HG03135 (cell line): Measurements from ENCODE around the gene DDR2.
"Not testable (repeated sequence)": the region's sequence is repeated elsewhere in the genome, so short reads cannot be mapped to it uniquely, and the experiment has no call there.

Experiments
- ATAC-seq: cut with Tn5 transposase; IDR thresholded peaks from one replicate; pipeline ENCODE4 v1.9.1; 2021; ENCODE audit warnings: mild to moderate bottlenecking, moderate library complexity; ENCODE audit not compliant: unreplicated experiment

DDR2 gene

DNA sequence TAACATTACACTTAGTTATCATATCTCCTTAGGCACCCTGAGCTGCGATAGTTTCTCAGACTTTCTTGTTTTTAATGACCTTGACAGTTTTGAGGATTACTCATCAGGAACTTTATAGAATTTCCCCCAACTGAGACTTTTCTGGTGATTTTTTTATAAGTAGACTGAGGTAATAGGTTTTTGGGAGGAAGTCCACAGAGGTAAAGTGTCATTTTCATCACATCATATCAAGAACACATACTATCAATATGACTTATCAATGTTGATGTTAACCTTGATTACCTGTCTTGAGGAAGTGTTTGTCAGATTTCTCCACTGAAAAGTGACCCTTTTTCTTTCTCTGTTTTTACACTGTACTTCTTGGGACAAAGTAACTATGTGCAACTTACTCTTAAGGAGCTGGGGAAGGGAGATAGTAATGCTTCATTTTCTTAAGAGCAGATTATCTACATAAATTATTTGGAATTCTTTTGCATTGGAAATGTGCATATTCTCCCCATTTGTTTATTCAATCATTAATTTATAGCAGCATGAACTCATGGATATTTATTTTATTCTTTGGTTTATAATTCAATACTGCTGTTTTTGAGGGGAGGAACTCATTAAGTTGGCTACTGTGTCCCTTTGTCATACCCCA, 85.4 kb downstream of the DDR2 start:
- no peak for ATAC-seq

DNA sequence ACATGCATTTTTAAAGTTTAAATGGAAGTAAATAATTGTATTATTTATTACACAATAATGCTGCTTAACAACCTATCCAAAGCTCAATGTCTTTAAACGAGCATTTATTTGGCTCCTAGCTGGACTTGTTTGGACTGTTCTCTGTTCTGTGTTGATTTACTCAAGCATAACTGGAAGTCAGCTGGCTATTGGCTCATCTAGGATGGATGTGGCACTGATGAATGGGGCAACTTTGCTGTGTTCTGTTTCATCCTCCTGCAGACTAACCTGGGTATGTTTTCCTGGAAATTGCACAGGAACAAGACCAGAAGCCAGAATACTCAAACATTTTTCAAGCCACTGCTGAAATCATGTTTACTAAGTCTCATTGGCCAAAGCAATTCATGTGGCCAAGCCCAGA, 87.4 kb downstream of the DDR2 start:
- no peak for ATAC-seq

DNA sequence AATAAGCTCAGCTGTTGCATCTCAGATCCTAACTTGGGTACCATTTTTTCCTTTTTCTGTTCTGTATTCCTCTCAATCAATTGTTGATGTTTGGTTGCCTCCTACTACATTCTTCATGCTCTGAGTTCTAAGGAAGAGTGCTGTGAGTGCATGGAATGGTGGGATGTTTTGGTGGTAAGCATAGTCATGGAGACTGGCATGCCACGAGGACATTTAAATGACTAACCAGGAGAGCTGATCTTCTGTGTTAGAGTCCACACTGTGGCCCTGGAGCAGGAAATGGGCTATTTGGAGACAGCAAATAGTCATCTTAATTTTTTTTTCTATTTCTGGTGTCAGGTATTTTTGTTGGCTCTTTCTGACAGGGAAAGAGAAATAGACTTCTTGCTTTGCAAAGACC, 88.7 kb downstream of the DDR2 start:
- no peak for ATAC-seq

DNA sequence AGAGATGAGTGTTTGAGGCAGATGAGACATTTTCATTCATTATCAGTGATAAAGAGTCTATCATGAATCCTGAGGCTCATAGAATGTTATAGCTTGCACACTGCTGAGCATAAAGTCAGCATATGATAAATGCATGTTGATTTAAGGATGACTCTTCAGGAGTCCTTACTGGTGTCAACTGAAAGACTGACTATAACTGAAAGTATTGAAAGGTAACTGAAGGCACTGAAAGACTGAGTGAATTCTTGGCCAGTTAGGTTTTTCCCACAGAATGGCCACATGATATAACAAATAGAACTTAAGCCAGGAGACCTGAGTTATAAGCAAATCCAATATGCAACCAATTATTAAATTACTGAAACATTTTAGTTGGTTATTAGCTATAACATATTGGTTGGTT, 89.2 kb downstream of the DDR2 start:
- ATAC-seq: no peak

DNA sequence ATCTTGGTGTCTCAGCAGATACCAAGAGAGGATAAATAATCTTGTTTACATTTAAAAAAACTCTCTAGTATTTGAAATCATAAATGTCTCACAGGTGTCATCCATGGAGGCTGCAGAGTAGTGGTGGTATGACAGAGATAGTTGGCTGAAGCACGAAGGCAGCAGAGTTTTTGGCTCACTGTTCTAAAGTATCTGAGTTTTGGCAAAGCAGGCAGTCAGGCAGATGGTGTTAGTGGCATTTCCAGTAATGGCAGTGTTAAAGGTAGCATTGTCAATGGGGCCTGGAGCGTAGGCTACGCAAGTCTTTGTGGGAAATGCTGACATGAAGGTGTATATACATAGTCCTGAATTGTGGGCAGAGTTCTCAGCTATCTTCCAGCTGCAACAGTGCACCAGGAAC, 89.8 kb downstream of the DDR2 start:
- ATAC-seq: no peak

DNA sequence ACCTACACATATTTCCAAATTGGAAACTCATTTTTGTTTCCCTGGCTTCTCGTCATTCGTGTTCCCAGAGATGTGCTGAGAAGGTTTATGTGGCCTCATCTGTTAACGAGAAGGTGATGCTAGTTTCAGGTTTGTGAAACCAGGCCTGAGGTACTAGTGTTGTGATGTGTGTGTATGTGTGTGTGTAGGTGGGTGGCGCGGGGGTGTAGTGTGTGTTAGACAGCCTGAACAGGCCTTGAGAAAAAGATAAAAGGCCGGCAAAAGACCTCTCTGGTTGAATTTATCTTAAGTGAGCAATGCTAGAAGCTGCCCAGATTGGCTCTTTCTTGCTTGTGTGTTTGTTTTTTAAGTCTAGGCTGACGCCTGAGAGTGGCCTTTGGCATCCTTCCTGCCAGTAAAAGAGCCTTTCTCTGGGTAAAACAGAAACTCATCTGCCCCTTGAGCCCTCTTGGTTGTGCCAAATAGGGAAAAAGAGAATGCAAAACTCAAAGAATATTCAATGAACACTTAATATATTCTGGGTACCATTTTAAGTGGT, 92.4 kb downstream of the DDR2 start:
- no peak for ATAC-seq

DNA sequence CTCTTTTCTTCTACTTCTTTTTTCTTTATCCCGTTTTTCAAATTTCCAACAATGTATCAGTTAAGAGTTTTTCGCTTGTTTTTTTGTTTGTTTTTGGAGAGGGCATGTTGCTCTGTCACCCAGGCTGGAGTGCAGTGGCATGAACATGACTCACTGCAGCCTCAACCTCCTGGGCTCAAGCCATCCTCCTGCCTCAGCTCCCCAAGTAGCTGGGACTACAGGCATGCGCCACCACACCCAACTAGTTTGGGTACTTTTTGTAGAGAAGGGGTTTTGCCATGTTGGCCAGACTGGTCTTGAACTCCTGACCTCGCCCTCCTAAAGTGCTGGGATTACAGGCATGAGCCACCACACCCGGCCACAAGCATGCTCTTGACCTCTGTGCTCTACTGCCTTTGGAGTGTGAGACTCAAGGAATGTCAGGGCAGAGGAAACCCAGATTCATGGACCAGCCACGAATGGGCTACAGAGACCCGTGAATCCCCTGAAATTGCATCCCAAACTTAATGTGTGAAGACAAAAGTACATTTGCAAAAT, 93.1 kb downstream of the DDR2 start:
- ATAC-seq: no peak

DNA sequence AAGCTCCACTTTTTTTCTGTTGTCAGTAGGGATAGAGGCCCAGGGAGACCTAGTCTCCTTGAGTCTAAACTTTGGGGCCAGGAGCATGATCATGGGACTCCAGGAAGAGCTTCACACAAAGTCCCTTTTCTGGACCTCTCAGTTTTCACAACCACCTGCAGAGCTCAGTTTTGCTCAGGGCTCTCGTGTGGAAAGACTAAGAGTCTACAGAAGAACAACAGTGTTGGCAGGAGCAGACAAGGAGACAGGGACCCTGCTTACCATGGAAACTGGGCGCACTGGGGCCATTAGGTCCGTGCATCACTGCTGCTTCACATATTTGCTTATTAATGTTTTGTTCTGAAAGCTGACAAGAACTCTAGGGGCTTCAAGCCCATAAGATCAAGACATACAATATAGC, 94.3 kb downstream of the DDR2 start:
- ATAC-seq: no peak

DNA sequence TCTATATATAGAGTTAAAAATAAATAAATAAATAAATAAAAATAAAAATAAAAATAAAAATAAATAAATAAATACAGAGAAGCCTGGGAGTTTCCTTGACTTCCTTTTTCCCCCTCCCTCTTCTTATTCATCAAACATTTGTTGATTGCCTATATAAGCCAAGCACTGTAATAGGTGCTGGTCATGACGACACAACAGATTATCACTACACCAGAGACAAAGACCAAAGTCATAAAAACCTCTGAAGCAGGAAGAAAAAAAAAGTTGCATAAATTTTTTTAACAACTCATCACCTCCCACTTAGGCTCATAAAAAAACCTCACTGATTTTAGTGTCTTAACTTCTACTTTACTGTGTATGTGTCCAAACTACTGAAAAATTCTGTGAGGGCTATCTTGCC, 95.2 kb downstream of the DDR2 start:
- not testable (repeated sequence) for ATAC-seq

DNA sequence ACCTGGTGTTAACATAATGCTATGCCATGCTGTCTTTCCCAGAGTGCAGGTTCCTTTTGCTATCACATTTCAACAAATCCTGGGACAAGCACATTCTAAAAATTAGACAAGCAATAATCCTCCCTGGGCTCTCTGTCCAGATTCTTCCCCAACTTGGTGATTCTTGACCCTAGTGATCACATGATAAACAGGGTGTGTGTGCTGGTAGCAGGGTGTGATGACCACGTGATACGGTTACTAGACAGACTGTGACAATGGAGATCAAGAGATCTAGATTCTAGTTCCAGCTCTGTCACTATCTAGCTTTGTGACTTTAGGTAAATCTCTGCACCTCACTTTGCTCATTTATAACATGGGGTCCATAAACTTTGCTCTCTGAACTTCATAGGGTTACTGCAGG, 96.3 kb downstream of the DDR2 start:
- no peak for ATAC-seq

DNA sequence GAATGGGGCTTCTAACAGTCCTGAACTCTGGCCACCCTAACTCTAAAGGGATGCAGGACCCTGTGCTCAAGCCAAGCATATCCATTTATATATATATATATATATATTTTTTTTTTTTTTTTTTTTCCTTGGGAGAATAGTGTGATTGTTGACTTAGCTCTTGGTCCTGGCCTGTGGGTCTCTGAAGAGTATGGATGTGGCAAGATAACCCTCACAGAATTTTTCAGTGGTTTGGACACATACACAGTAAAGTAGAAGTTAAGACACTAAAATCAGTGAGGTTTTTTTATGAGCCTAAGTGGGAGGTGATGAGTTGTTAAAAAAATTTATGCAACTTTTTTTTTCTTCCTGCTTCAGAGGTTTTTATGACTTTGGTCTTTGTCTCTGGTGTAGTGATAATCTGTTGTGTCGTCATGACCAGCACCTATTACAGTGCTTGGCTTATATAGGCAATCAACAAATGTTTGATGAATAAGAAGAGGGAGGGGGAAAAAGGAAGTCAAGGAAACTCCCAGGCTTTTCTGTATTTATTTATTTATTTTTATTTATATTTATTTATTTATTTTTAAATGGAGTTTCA, 97.0 kb downstream of the DDR2 start:
- not testable (repeated sequence) for ATAC-seq

DNA sequence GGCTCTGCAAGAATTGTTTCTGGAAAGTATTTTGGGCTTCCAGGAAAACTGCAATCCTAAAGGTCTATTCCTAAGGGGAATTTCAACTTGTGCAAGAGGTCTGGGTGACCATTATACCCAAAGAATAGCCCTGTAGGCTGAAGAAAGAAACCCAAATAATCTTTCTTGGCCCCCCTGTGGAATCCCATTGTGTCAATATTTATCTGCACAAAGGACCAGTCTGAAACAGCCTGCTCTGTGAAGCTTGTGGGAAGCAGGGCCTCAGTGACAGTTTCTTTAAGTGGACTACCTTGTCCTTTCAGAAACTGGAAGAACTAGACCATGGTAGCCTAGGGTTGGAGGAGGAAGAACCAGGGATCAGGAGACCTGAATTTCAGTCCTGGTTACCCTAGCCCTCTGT, 99.8 kb downstream of the DDR2 start:
- ATAC-seq: no peak

DNA sequence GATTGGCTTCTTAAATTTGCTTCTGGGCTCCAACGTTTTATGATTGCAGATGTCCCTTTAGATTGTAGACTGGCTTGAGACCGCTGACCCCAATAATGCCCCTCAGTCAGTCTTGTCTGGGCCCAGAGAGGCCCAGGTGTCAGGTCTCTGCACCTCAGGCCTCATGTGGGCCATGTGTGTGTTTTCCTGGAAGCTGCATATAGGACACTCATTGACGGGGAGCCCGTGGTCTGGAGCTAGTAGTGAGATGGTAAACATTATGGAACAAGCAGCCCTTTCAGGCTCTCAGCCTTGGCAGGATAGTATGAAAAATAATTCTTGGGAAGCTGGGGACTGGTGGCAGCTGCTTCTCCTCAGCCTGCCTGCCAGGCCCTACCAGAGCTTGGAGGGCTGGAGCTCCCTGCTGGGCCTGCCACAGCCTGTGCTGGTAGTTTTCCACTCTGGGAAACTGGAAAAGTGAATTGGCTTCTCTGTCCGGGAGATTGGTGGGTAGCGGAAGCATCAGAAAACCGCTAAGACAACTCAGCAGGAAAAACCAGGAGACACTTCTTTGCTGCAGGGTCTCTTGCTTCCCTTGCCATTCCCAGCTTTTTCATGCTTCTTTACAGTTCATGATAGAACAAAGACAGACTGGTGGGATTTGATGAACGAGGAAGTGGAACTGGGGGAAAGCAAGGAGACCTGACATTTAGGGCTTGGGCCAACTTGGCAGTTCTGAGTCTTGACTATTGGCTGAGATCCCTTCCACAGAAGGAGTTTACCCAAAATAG, 100.5 kb downstream of the DDR2 start:
- ATAC-seq: no peak

DNA sequence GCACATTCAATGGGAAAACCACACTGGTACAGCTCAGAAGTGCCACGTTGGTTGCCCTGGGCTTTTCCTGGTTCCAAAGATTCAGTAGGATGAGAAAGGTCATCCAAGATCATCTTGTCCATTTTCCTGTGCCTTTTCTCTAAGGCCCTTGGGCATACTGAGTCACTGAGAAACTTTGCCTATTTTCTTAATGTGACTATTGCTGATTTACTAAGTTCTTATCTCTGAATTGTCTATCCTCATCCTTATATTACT, 101.0 kb downstream of the DDR2 start:
- ATAC-seq: no peak

DNA sequence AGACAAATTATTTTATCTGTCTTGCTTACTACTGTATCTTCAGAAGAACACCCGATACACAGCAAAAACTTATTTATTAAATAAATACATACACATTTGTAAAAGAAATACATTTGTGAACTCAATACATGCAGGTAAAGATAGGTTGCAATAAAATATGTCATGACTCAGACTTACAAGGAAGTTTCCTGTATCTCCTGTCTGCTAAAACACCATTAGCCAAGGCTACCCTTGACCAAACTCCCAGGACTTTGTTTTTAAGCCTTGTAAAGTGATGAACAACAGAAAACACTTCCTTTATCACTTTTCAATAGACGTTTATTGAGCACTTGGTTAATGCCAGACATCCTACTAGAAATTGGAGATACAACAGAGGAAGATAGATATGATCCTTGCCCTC, 101.8 kb downstream of the DDR2 start:
- no peak for ATAC-seq

DNA sequence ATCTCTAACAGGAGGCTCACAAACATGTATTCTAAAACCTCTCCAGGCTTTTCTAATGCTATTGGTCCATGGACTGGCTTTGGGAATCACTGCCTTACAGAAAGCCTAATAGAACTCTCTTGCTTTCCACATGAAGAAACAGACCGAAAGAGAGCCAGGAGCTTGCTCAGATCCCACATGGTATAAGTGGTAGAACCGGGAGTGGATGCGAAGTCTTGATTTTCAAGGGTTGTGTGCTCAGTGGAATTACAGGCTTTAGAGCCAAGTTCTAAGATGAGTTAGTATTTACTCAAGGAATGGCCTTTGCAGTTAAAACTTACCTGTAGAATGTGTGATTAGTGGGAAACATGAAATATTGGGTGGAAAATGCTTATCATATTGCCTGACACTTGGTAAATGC, 103.9 kb downstream of the DDR2 start:
- ATAC-seq: no peak

DNA sequence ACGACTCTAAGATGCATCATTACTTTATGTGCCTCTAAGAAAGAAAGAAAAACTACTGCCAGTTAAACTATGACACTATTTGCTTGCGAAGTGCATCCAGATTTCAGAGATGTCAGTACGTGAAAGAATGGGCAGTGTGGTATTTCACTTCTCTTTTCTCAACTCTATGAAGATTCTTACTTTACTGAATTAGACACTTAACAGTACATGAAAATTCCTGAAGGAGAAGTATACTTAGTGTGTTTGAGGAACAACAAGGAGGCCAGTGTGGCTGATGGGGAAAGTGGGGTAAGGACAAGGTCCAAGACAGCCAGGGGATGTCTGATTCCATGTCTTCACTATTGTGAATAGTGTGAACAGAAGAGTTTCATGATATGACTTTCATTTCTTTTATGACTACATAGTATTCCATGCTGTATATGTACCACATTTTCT, 104.4 kb downstream of the DDR2 start:
- ATAC-seq: peak; percentile 69

DNA sequence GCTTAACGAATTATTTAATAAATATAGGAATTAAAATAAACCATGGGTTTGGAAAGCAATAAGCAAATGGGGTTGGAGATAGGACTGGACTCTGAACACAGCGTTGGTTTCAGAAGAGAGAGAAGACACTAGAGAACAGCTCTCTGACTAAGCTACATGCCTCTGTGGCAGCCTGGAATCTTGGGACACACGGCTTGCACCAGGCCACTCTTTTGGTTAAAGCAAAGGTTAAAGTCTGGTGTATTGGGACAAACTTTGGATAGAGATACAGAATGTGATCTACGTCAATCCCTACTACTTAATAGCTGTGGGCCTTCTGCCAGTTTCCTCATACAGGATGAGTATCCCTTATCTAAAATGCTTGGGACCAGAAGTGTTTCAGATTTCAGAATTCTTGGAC, 108.5 kb downstream of the DDR2 start:
- ATAC-seq: no peak

DNA sequence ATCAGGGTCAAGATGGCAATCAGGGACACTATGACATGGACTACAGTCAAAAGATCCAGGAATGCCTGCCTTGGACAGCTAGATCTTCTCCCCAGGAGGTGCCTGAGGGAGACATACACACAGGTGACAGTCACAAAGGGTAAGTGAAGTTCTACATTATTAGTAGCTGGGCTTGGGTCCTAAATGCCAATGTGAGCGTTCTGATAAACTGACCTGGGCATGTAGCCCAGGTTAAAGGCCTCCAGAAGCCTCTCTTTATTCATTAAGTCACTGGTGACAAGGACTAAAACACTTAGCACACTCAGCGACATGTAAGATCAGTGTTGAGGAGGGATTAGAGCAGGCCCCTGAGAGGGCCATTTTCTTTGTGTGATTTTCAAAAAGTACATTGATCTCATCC, 109.3 kb downstream of the DDR2 start:
- no peak for ATAC-seq

DNA sequence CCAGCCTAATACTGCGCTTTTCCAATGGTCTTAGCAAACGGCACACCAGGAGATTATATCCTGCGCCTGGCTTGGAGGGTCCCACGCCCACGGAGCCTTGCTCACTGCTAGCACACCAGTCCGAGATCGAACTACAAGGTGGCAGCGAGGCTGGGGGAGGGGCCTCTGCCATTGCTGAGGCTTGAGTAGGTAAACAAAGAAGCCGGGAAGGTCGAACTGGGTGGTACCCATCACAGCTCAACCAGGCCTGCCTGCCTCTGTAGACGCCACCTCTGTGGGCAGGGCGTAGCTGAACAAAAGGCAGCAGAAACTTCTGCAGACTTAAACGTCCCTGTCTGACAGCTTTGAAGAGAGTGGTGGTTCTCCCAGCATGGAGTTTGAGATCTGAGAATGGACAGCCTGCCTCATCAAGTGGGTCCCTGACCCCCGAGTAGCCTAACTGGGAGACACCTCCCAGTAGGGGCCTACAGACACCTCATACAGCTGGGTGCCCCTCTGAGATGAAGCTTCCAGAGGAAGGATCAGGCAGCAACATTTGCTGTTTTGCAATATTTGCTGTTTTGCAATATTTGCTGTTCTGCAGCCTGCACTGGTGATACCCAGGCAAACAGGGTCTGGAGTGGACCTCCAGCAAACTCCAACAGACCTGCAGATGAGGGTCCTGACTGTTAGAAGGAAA, 114.1 kb downstream of the DDR2 start:
- ATAC-seq: not testable (repeated sequence)

DNA sequence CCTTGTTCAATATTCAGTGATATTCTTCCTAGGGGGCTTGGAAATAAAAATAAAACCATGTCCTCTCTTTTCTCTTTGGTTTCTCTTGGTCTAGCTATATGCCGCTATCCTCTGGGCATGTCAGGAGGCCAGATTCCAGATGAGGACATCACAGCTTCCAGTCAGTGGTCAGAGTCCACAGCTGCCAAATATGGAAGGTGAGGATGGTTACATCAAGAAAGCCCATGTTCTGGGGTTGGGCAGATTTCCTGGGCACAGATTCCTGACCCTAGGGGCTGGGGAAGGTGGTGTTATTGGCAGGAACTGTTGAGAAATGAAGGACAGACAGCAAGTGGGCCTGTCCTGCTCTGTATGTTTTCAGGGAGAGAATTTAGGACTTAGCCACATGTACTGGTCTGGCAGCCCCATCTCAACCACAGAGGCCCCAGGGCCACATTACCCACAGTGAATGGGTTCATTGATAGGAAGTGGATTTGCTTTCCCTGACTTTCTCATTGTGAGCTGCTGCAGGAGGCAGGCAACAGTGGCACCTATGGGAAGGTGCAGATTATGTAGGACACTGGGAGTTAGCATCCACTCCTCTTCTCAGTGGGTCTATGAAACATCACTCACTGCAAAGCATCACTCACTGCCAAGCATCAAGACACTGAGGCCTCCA, 120.9 kb downstream of the DDR2 start:
- ATAC-seq: no peak
